Tibial nerve (tissue), 3 donors: ENCODE measurements around the gene CLDN14.

Source experiments
- CTCF ChIP-seq, 5 experiments: fragments of 200-600 bp in 3 of 5; fragments of 450-650 bp in 2 of 5; sonication (generic) in 3 of 5; IDR thresholded peaks; one replicate each; pipeline ENCODE4 v1.5.1; 2016 to 2019; ENCODE audit warnings: antibody characterized with exemption in 5 of 5, mild to moderate bottlenecking in 3 of 5, moderate library complexity in 2 of 5
- POLR2A ChIP-seq, 2 donors: fragments of 450-650 bp; IDR thresholded peaks; one replicate each; pipeline ENCODE4 v1.6.1; 2017; ENCODE audit warnings: antibody characterized with exemption in 2 of 2, mild to moderate bottlenecking in 2 of 2, moderate library complexity in 2 of 2

DNA sequence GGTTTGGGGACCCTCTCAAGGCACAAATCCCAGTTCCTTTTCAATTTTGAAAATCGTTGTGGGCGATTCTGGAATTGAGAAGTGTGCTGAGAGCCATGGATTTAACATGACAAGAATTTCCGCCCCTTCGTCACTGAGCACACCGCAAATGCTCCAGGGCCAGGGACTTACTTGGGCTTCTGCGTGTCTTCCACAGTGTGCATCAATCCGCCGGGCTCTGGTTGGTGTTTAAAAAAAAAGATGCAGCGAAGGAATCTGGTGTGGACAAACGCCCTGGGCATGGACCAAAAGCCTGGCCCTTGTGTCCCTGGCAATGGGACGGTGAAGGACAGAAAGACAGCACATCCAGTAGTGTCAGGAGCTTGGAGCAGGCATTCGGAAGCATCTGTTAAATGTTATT lies 696 bp upstream of the CLDN14 start:
- TF ChIP-seq CTCF (IDR thresholded peaks at IDR 0.05): no peak
- TF ChIP-seq POLR2A (IDR thresholded peaks at IDR 0.05): no peak
